GM12891 (cell line): ENCODE data around the gene PEX19.

Source experiments
- DNase-seq: peaks from one replicate; pipeline ENCODE4 v3.0.0; 2011; ENCODE audit warnings: low spot score; ENCODE audit not compliant: insufficient read length
- FAIRE-seq: peaks from 2 replicates; lab custom pipeline; 2011; peaks lifted over from hg19 to GRCh38; lab: Jason Lieb, UNC
- PAX5 ChIP-seq: IDR thresholded peaks from 2 replicates; pipeline ENCODE4 v1.6.1; 2011; ENCODE audit warnings: low read length, moderate library complexity, mild to moderate bottlenecking; ENCODE audit not compliant: insufficient read depth, severe bottlenecking
- POLR2A ChIP-seq: IDR thresholded peaks from 2 replicates; pipeline ENCODE4 v1.6.1; 2011; ENCODE audit warnings: low read depth, low read length, control low read depth
- POLR2AphosphoS5 ChIP-seq: IDR thresholded peaks from 2 replicates; pipeline ENCODE4 v1.6.1; 2011; ENCODE audit warnings: low read depth, low read length, control low read depth
- POU2F2 ChIP-seq: IDR thresholded peaks from 2 replicates; pipeline ENCODE4 v1.6.1; 2011; ENCODE audit warnings: low read depth, mild to moderate bottlenecking, control low read depth, low read length, moderate library complexity
- SPI1 ChIP-seq: IDR thresholded peaks from 2 replicates; pipeline ENCODE4 v1.6.1; 2011; ENCODE audit warnings: low read depth, low read length, control low read depth
- TAF1 ChIP-seq: IDR thresholded peaks from 2 replicates; pipeline ENCODE4 v1.6.1; 2011; ENCODE audit warnings: low read depth, low read length, control low read depth

The PEX19 gene

DNA sequence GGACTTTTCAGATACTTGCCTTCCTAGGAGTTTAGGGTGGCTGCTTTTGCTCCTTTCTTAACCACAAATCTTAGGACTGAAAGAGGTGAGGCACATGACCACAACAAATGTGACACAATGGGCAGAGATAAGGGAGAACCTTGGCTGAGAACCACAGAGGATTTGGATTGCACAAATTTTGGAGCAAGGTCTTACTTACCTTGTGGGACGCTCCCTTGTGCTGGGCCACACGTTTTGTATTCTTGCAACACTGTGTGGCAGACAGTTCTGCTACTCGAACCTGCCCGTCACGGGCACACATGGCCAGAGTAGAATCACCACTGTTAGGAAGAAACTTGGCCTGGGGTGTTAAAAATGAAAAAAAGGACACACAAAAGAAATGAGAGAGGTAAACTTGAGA, 46.5 kb downstream of the PEX19 start:
- DNase-seq (no peak), FAIRE-seq (no peak)
- TF ChIP-seq POU2F2 (no peak), PAX5 (no peak), POLR2AphosphoS5 (no peak), POLR2A (no peak), SPI1 (no peak), TAF1 (no peak)

DNA sequence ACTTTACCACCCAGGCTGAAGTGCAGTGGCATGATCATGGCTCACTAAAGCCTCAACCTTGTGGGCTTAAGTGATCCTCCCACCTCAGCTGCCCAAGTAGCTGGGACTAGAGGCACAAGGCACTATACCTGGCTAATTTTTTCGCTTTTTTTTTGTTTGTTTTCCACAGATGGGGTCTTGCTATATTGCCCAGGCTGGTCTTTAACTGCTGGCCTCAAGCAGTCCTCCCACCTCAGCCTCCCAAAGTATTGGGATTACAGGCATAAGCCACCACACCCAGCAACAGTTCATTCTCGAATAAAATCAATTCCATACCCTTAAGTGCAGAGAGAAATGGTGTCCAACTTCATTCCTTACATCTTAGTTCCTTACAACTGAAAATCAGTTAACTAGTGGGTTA, 47.4 kb downstream of the PEX19 start:
- DNase-seq (no peak), FAIRE-seq (no peak)
- TF ChIP-seq SPI1 (no peak), POLR2AphosphoS5 (no peak), POLR2A (no peak)

DNA sequence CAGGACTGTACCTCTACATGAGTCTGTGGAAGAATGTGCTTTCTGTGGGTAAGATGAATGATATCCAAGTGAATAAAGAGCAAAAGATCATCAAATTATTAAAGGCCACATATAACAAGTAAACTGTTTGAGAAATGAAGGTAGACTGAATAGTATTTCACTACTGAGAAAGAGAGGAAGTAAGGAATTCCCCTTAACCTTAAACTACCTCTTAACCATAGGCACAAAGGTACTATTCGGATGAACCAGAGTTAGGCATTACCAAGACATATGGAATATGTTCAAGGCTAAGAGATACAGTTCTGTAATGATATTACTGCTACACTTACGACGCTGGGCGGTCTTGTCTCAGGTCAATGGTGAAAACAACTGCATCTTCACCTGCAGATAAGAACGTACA, 48.1 kb downstream of the PEX19 start:
- no peak for DNase-seq
- TF ChIP-seq TAF1 (no peak), SPI1 (peak; percentile 52), POU2F2 (no peak)
- FAIRE-seq: no peak

DNA sequence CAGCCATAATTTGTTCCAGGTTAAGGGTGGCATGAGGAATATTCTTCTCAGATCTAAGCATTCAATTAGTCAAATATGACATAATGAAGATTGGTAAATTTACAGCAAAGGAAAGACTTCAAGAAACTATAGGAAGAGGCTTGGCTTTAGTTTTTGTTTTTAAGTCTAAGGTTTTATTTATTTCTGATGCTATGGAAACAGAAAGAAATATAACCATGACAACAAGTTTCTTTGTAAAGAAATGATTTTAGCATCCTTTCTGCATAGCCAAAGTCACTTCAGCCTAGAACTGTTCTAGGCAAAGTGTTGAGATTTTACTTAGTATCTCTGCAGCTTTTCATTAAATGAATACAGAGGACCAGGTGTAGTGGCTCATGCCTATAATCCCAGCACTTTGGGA, 52.0 kb downstream of the PEX19 start:
- TF ChIP-seq POU2F2: no peak
- TF ChIP-seq TAF1: no peak
- TF ChIP-seq POLR2AphosphoS5: no peak
- TF ChIP-seq SPI1: no peak
- no peak for TF ChIP-seq PAX5
- TF ChIP-seq POLR2A: no peak
- no peak for FAIRE-seq
- DNase-seq: no peak

DNA sequence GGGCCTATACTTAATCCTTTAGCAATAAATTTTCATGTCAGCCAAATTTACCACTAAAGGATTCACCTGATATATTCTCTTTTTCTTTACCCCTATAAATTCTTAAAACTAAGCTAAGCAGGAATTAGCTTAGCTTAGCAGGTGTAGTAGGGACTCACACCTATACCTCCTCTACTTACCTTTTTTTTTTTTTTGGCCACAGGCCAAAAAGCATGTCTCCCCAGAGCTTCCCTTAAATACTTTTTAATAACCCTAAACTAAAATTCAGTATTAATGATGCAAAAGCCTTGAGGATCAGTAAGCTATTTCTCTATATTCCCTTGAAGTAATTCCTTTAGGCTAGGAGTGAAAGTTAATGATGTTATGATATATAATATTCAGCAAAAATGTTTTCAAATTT, 56.5 kb downstream of the PEX19 start:
- TF ChIP-seq POU2F2: no peak
- TF ChIP-seq TAF1: no peak
- TF ChIP-seq SPI1: no peak
- TF ChIP-seq POLR2A: no peak
- no peak for TF ChIP-seq PAX5
- TF ChIP-seq POLR2AphosphoS5: no peak
- FAIRE-seq (no peak), DNase-seq (no peak)

DNA sequence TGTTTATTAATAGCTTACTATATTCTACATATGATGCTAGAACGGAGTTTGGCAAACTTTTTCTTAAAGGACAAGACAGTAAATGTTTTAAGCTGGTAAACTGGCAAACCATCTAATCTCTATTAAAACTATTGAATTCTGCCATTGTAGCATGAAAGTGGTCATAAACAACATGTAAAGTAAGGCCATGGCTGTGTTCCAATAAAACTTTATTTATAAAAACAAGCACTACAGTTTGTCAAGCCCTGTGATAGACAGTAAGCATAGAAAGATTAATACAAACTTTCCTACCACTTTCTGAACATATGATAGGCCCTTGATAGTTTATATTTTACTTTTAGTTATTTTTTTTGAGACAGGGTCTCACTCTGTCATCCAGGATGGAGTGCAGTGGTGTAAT, 57.4 kb downstream of the PEX19 start:
- no peak for FAIRE-seq
- DNase-seq: no peak
- TF ChIP-seq POU2F2 (no peak), TAF1 (no peak), POLR2A (no peak), POLR2AphosphoS5 (no peak), PAX5 (no peak), SPI1 (no peak)

DNA sequence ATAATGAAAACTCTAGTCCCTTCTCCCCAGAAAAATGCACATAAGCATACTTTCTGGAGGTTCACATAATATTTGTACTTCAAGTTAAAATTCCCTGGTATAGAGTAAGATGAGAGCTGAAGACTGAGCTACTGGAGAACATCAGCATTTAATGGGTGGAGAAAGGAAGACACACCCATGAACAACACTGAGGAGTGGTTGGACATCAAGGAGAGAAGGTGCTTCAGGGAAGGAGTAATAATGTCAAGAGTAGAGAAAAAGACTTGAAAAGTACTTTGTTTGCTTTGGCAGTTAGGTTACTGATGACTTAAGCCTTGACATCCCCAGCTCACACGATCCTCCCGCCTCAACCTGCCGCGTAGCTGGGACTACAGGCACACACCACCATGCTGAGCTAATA, 57.9 kb downstream of the PEX19 start:
- no peak for TF ChIP-seq PAX5
- TF ChIP-seq TAF1: no peak
- no peak for TF ChIP-seq POLR2AphosphoS5
- no peak for TF ChIP-seq POU2F2
- no peak for TF ChIP-seq SPI1
- TF ChIP-seq POLR2A: no peak
- FAIRE-seq (no peak), DNase-seq (no peak)
